ENCODE data around the gene GALNS.

GRCh38 chr16:88895335-88895734 is 38.6 kb upstream of the GALNS start:
- TF ChIP-seq POLR2A (IDR thresholded peaks at IDR 0.05), result no peak
- TF ChIP-seq CTCF (IDR thresholded peaks at IDR 0.05), result no peak
- TF ChIP-seq POLR2AphosphoS5 (IDR thresholded peaks at IDR 0.05; ENCODE audit: insufficient read depth in 1 of 2, low read depth in 1 of 2), result no peak

All from vagina (tissue), 2 donors.